B cell (primary cell): Measurements from ENCODE around the gene CRB1. TPM values are rescaled to one million over a fixed set of nuclear protein-coding genes. Genes with fewer than 3 reads are reported as not detected.

Experiments used
- ATAC-seq: fragments of 200-7000 bp; cut with Tn5 transposase; one replicate; pipeline ENCODE4 v1.10.0; 2021; ENCODE audit warnings: low read depth, mild to moderate bottlenecking, moderate number of reproducible peaks, moderate library complexity
- CTCF ChIA-PET: fragments of 350-600 bp; sonication (Branson Sonifier 250); formaldehyde crosslinking; loops from one replicate; lab custom pipeline; 2021; ENCODE audit warnings: antibody characterized with exemption, inconsistent platforms; lab: Charles Lee
- POLR2A ChIA-PET: fragments of 350-600 bp; sonication (Branson Sonifier 250); formaldehyde crosslinking; loops from one replicate; lab custom pipeline; 2021; ENCODE audit warnings: antibody characterized with exemption; lab: Charles Lee
- DNase-seq: peaks from one replicate; pipeline ENCODE4 v3.0.0; 2013
- H2AFZ ChIP-seq: 2 replicates; pipeline ENCODE4 v1.6.1; 2012; ENCODE audit warnings: mild to moderate bottlenecking, low read depth, low read length; ENCODE audit not compliant: insufficient read depth, poor library complexity, severe bottlenecking
- H3K27ac ChIP-seq, 2 donors: 1 replicate in 1 of 2; 2 replicates in 1 of 2; pipeline ENCODE4 v1.5.1; 2012 to 2013; ENCODE audit warnings: low read length in 2 of 2, mild to moderate bottlenecking in 2 of 2, moderate library complexity in 1 of 2
- H3K27me3 ChIP-seq, 4 experiments: fragments of 200-600 bp in 1 of 4; sonication (generic) in 1 of 4; replicated peaks in 1 of 4; 1 replicate in 2 of 4; 2 replicates in 2 of 4; pipeline versions ENCODE4 v1.6.1 to v1.7.0; 2013 to 2016; ENCODE audit warnings: low read length in 3 of 4, mild to moderate bottlenecking in 2 of 4, mixed read lengths in 1 of 4, moderate library complexity in 1 of 4; ENCODE audit not compliant: insufficient read depth in 4 of 4, control insufficient read depth in 3 of 4; ENCODE audit errors: control extremely low read depth in 1 of 4
- H3K36me3 ChIP-seq, 2 experiments: replicated peaks in 1 of 2; 1 replicate in 1 of 2; 2 replicates in 1 of 2; pipeline versions ENCODE4 v1.6.1 to v1.7.1; 2013; ENCODE audit warnings: low read length in 1 of 2; ENCODE audit not compliant: insufficient read depth in 2 of 2, control insufficient read depth in 1 of 2; ENCODE audit errors: control extremely low read depth in 1 of 2, extremely low read depth in 1 of 2
- H3K4me1 ChIP-seq, 2 donors: fragments of 200-600 bp in 1 of 2; sonication (generic) in 1 of 2; 1 replicate in 1 of 2; 2 replicates in 1 of 2; pipeline versions ENCODE4 v1.5.1 to v1.6.1; 2013 to 2017; ENCODE audit warnings: low read length in 2 of 2; ENCODE audit not compliant: control insufficient read depth in 2 of 2, insufficient read depth in 2 of 2
- H3K4me2 ChIP-seq: replicated peaks from 2 replicates; pipeline ENCODE3; 2012; ENCODE audit warnings: mild to moderate bottlenecking, low read depth, low read length; ENCODE audit not compliant: poor library complexity, severe bottlenecking
- H3K4me3 ChIP-seq, 5 experiments: fragments of 200-600 bp in 1 of 5; sonication (generic) in 1 of 5; 1 replicate in 3 of 5; 2 replicates in 2 of 5; pipeline versions ENCODE4 v1.5.1 to v1.7.0; 2011 to 2016; ENCODE audit warnings: low read length in 4 of 5, mild to moderate bottlenecking in 4 of 5, low read depth in 2 of 5, control low read depth in 1 of 5, moderate library complexity in 1 of 5; ENCODE audit not compliant: insufficient read depth in 1 of 5; ENCODE audit errors: control extremely low read depth in 1 of 5, extremely low read depth in 1 of 5
- H3K79me2 ChIP-seq: fragments of 200-600 bp; sonication (generic); one replicate; pipeline ENCODE4 v1.6.0; 2016; ENCODE audit warnings: low read length; ENCODE audit not compliant: control insufficient read depth, insufficient read depth
- H3K9ac ChIP-seq: fragments of 200-600 bp; sonication (generic); 2 replicates; pipeline ENCODE4 v1.6.1; 2017; ENCODE audit warnings: mild to moderate bottlenecking, low read length, moderate library complexity
- H3K9me3 ChIP-seq, 3 donors: one replicate each; pipeline versions ENCODE4 v1.6.1 to v1.7.1; 2013; ENCODE audit warnings: low read length in 2 of 3; ENCODE audit not compliant: control insufficient read depth in 2 of 3, insufficient read depth in 1 of 3; ENCODE audit errors: control extremely low read depth in 1 of 3
- H4K20me1 ChIP-seq: 2 replicates; pipeline ENCODE4 v1.6.0; 2012; ENCODE audit warnings: mild to moderate bottlenecking, low read length; ENCODE audit not compliant: insufficient read depth, control insufficient read depth, poor library complexity, severe bottlenecking
- H3K27ac Mint-ChIP-seq: one replicate; pipeline ENCODE4 v1.8.0; 2021; ENCODE audit warnings: mixed read lengths
- H3K27me3 Mint-ChIP-seq: one replicate; pipeline ENCODE4 v1.8.0; 2021; ENCODE audit warnings: mixed read lengths
- H3K4me1 Mint-ChIP-seq: one replicate; pipeline ENCODE4 v1.8.0; 2021; ENCODE audit warnings: mixed read lengths
- H3K4me3 Mint-ChIP-seq: one replicate; pipeline ENCODE4 v1.8.0; 2021; ENCODE audit warnings: mixed read lengths
- H3K9me3 Mint-ChIP-seq: one replicate; pipeline ENCODE4 v1.8.0; 2022; ENCODE audit warnings: mixed read lengths; ENCODE audit not compliant: insufficient read depth
- EZH2 ChIP-seq: IDR thresholded peaks from 2 replicates; pipeline ENCODE4 v1.6.1; 2012; ENCODE audit warnings: borderline replicate concordance, low read depth, mild to moderate bottlenecking, moderate library complexity, low read length; ENCODE audit not compliant: insufficient read depth, poor library complexity, severe bottlenecking
- WGBS: methylation state at CpG from one replicate; pipeline ENCODE4 v1.1.5; 2013; ENCODE audit warnings: missing lambda C conversion rate; ENCODE audit not compliant: insufficient coverage; 5-methylcytosine and 5-hydroxymethylcytosine counted together
- intact Hi-C: fragments of 100-400 bp; cut with micrococcal nuclease; formaldehyde crosslinking; loops from one replicate; pipeline ENCODE4 v1.10.0; 2022
- polyA plus RNA-seq: library from polyadenylated mRNA; depleted of rRNA; stranded (reverse); fragments of >200 nt; gene quantifications from 2 replicates; pipeline ENCODE4 v1.2.3, GENCODE V29; 2012
- total RNA-seq, 2 donors: library from RNA; stranded (reverse); fragments of 120-200 nt in 1 of 2; gene quantifications; 1 replicate in 1 of 2; 2 replicates in 1 of 2; pipeline versions ENCODE4 v1.2.3 to v1.2.4, GENCODE V29; 2013 to 2022
- TF ChIP-seq, protein P1 (sequence below): fragments of 200-600 bp; IDR thresholded peaks from one replicate; pipeline ENCODE4 v1.8.0; 2022; ENCODE audit warnings: antibody characterized with exemption, mild to moderate bottlenecking

The CRB1 gene
- total and polyA plus RNA-seq, 2 donors (not counting 1 experiment from before 2014, with no cell fraction given) = 0.15 TPM; not detected in 1

DNA sequence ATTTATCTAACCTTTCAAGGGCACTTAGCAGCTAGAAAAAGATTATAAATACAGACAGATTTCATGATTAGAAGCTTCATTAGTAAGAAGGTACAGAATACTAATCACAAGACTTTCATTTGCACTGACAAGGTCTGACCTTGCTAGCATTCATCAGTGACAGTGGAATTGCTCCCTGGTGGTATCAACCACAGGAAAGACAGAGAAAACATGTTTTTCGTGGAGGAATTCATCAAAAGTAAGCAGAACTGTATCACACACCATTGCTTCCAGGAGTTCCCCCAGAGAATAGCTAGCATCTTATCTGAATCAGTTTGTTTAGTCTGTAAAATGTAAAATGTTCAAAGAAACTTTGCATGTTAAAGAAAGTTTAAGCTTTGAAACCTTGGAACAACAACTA, 20.6 kb upstream of the CRB1 start:
- Histone ChIP-seq H4K20me1 (no peaks in the 10 kb centered on the region), H3K4me1 (no peaks in the 10 kb centered on the region), H2AFZ (no peak overlapping the region), H3K9me3 (no peaks in the 10 kb centered on the region), H3K9ac (no peak overlapping the region), H3K36me3 (no peaks in the 10 kb centered on the region), H3K79me2 (no peaks in the 10 kb centered on the region), H3K27me3 (no peaks in the 10 kb centered on the region), H3K4me2 (no peak overlapping the region), H3K27ac (no peak overlapping the region), H3K4me3 (no peak overlapping the region)
- H3K4me3 Mint-ChIP-seq = no peak overlapping the region
- peaks cover 6% of the 10 kb centered on the region for H3K27me3 Mint-ChIP-seq
- no CpG with 5 or more reads among the region's 1 CpG for WGBS
- CTCF ChIA-PET = no interaction called here
- POLR2A ChIA-PET = no interaction called here
- intact Hi-C loops = no loop called here
- no peak overlapping the region for H3K27ac Mint-ChIP-seq
- ATAC-seq (no peak), DNase-seq (no peak)
- H3K4me1 Mint-ChIP-seq = no peaks in the 10 kb centered on the region
- TF ChIP-seq, protein P1, sequence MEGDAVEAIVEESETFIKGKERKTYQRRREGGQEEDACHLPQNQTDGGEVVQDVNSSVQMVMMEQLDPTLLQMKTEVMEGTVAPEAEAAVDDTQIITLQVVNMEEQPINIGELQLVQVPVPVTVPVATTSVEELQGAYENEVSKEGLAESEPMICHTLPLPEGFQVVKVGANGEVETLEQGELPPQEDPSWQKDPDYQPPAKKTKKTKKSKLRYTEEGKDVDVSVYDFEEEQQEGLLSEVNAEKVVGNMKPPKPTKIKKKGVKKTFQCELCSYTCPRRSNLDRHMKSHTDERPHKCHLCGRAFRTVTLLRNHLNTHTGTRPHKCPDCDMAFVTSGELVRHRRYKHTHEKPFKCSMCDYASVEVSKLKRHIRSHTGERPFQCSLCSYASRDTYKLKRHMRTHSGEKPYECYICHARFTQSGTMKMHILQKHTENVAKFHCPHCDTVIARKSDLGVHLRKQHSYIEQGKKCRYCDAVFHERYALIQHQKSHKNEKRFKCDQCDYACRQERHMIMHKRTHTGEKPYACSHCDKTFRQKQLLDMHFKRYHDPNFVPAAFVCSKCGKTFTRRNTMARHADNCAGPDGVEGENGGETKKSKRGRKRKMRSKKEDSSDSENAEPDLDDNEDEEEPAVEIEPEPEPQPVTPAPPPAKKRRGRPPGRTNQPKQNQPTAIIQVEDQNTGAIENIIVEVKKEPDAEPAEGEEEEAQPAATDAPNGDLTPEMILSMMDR = no peak
- TF ChIP-seq EZH2 = no peak
- no peaks in the 10 kb centered on the region for H3K9me3 Mint-ChIP-seq

DNA sequence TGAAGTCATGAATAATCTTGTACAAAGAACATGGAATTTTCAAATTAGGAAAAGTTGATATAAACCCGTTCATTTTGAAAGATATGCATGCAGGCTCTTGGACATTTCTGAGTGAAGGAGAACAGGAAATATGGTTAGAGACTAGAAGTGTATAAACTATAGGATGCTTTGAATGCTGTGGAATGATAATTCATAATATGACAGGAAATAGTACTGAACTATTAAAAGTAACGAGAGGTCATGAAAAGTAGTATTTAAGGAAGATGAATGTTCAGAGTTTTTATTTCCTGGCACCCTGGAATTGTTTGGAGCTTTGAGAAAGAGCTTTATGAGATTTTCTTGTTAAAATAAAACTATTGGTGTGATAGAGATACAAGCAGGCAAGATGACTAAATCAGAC, 18.7 kb upstream of the CRB1 start:
- DNase-seq (no peak), ATAC-seq (no peak)
- H3K4me3 ChIP-seq = no peak overlapping the region
- Mint-ChIP-seq H3K4me1 (no peaks in the 10 kb centered on the region), H3K27ac (no peak overlapping the region), H3K9me3 (no peaks in the 10 kb centered on the region), H3K4me3 (no peak overlapping the region), H3K27me3 (no peaks in the 10 kb centered on the region)
- TF ChIP-seq, protein P1 = no peak
- TF ChIP-seq EZH2 = no peak
- WGBS = 58% methylated on average over 2 of the region's 2 CpGs
- H3K27me3 ChIP-seq = no peaks in the 10 kb centered on the region
- H3K4me2 ChIP-seq = no peak overlapping the region
- ChIA-PET CTCF (no interaction called here), POLR2A (no interaction called here)
- H3K79me2 ChIP-seq = no peaks in the 10 kb centered on the region
- H3K36me3 ChIP-seq = no peaks in the 10 kb centered on the region
- intact Hi-C loops = no loop called here
- no peak overlapping the region for H3K9ac ChIP-seq
- H3K4me1 ChIP-seq = no peaks in the 10 kb centered on the region
- H3K27ac ChIP-seq = no peak overlapping the region
- no peaks in the 10 kb centered on the region for H4K20me1 ChIP-seq
- no peaks in the 10 kb centered on the region for H3K9me3 ChIP-seq
- H2AFZ ChIP-seq = no peak overlapping the region
